WTC11 (cell line): ENCODE results near the gene NALCN. TPM values are rescaled to one million over a fixed set of nuclear protein-coding genes. Genes with fewer than 3 reads are reported as not detected.

Experiments used
- ATAC-seq: fragments of 200-7000 bp; cut with Tn5 transposase; 2 replicates; pipeline ENCODE4 v1.10.0; 2021; ENCODE audit warnings: mild to moderate bottlenecking, moderate library complexity
- CTCF ChIA-PET: fragments of 300-600 bp; sonication (Branson Sonifier 250); formaldehyde crosslinking; loops from one replicate; lab custom pipeline; 2021; ENCODE audit warnings: antibody characterized with exemption; lab: Charles Lee
- POLR2A ChIA-PET: fragments of 350-600 bp; sonication (Branson Sonifier 250); formaldehyde crosslinking; loops from one replicate; lab custom pipeline; 2021; ENCODE audit warnings: antibody characterized with exemption; lab: Charles Lee
- DNase-seq: peaks from one replicate; pipeline ENCODE4 v3.0.0; 2021; ENCODE audit warnings: low spot score
- H3K27ac Mint-ChIP-seq: 2 replicates; pipeline ENCODE4 v1.8.0; 2021; ENCODE audit warnings: mixed read lengths
- H3K27me3 Mint-ChIP-seq: 2 replicates; pipeline ENCODE4 v1.8.0; 2021; ENCODE audit warnings: low read depth, mild to moderate bottlenecking, moderate library complexity, mixed read lengths
- H3K36me3 Mint-ChIP-seq: 2 replicates; pipeline ENCODE4 v1.8.0; 2021; ENCODE audit warnings: mixed read lengths
- H3K4me1 Mint-ChIP-seq: 2 replicates; pipeline ENCODE4 v1.8.0; 2022; ENCODE audit warnings: mixed read lengths
- H3K4me3 Mint-ChIP-seq: 2 replicates; pipeline ENCODE4 v1.8.0; 2021; ENCODE audit warnings: mild to moderate bottlenecking, moderate library complexity, mixed read lengths
- H3K9me3 Mint-ChIP-seq: 2 replicates; pipeline ENCODE4 v1.8.0; 2021; ENCODE audit warnings: mixed read lengths
- CBFB ChIP-seq: sonication (generic); formaldehyde crosslinking; IDR thresholded peaks from 2 replicates; pipeline ENCODE4 v1.8.1; 2022; ENCODE audit warnings: mild to moderate bottlenecking, low read depth, missing genetic modification reagents
- CREB1 ChIP-seq: sonication (generic); formaldehyde crosslinking; IDR thresholded peaks from 2 replicates; pipeline ENCODE4 v1.8.0; 2023; ENCODE audit warnings: mild to moderate bottlenecking, missing genetic modification reagents
- CTCF ChIP-seq: fragments of 200-600 bp; IDR thresholded peaks from 2 replicates; pipeline ENCODE4 v1.8.0; 2022; ENCODE audit warnings: antibody characterized with exemption
- FOXK1 ChIP-seq: sonication (generic); formaldehyde crosslinking; IDR thresholded peaks from 2 replicates; pipeline ENCODE4 v1.8.0; 2022; ENCODE audit warnings: mild to moderate bottlenecking, moderate library complexity, missing genetic modification reagents
- GABPB1 ChIP-seq: sonication (generic); formaldehyde crosslinking; IDR thresholded peaks from 2 replicates; pipeline ENCODE4 v1.8.1; 2023; ENCODE audit warnings: mild to moderate bottlenecking, missing genetic modification reagents
- HMGA2 ChIP-seq: fragments of 250-450 bp; sonication (Bioruptor Pico); IDR thresholded peaks from 2 replicates; pipeline ENCODE4 v1.4.0; 2021; ENCODE audit warnings: mild to moderate bottlenecking, moderate library complexity
- MAX ChIP-seq: sonication (generic); formaldehyde crosslinking; IDR thresholded peaks from 2 replicates; pipeline ENCODE4 v1.8.0; 2022; ENCODE audit warnings: mild to moderate bottlenecking, missing genetic modification reagents
- NFATC4 ChIP-seq: fragments of 250-450 bp; sonication (Bioruptor Pico); IDR thresholded peaks from 2 replicates; pipeline ENCODE4 v1.9.0; 2021; ENCODE audit warnings: mild to moderate bottlenecking
- NFYB ChIP-seq: sonication (generic); formaldehyde crosslinking; conservative IDR thresholded peaks from 2 replicates; pipeline ENCODE4 v1.8.0; 2022; ENCODE audit warnings: low read depth, missing genetic modification reagents
- NR2C2 ChIP-seq: sonication (generic); formaldehyde crosslinking; IDR thresholded peaks from 2 replicates; pipeline ENCODE4 v1.8.0; 2022; ENCODE audit warnings: mild to moderate bottlenecking, missing genetic modification reagents
- OVOL2 ChIP-seq: fragments of 250-450 bp; sonication (Bioruptor Pico); IDR thresholded peaks from 2 replicates; pipeline ENCODE4 v1.9.0; 2021; ENCODE audit warnings: mild to moderate bottlenecking, borderline replicate concordance
- RORB ChIP-seq: fragments of 250-450 bp; sonication (Bioruptor Pico); IDR thresholded peaks from 2 replicates; pipeline ENCODE4 v1.9.0; 2021; ENCODE audit warnings: mild to moderate bottlenecking
- STAT6 ChIP-seq: sonication (generic); formaldehyde crosslinking; conservative IDR thresholded peaks from 2 replicates; pipeline ENCODE4 v1.8.1; 2023; ENCODE audit warnings: mild to moderate bottlenecking, low read depth, missing genetic modification reagents, moderate library complexity
- ZBTB21 ChIP-seq: sonication (generic); formaldehyde crosslinking; IDR thresholded peaks from 2 replicates; pipeline ENCODE4 v1.8.1; 2023; ENCODE audit warnings: mild to moderate bottlenecking, missing genetic modification reagents, borderline replicate concordance
- ZNF121 ChIP-seq: sonication (generic); formaldehyde crosslinking; IDR thresholded peaks from 2 replicates; pipeline ENCODE4 v1.8.0; 2023; ENCODE audit warnings: missing genetic modification reagents
- total RNA-seq: library from RNA; stranded (reverse); gene quantifications from 3 replicates; pipeline ENCODE4 v1.2.3, GENCODE V29; 2021
- TF ChIP-seq, protein P1 (sequence below): sonication (generic); formaldehyde crosslinking; IDR thresholded peaks from 2 replicates; pipeline ENCODE4 v1.8.1; 2022; ENCODE audit warnings: mild to moderate bottlenecking, missing genetic modification reagents, moderate library complexity, borderline replicate concordance
- TF ChIP-seq, protein P2 (sequence below): fragments of 250-450 bp; sonication (Bioruptor Pico); IDR thresholded peaks from 2 replicates; pipeline ENCODE4 v1.8.0; 2021; ENCODE audit warnings: mild to moderate bottlenecking
- TF ChIP-seq, protein P3 (sequence below): sonication (generic); formaldehyde crosslinking; IDR thresholded peaks from 2 replicates; pipeline ENCODE4 v1.8.1; 2023; ENCODE audit warnings: mild to moderate bottlenecking, missing genetic modification reagents, moderate library complexity

NALCN gene
- total RNA-seq, 1 experiment from 2014 or later, result 0.33 TPM

- POLR2A ChIA-PET, result no interaction called here
- no peak for TF ChIP-seq CTCF
- TF ChIP-seq ZBTB21 (CRISPR knock-in tag), result no peak
- TF ChIP-seq, protein P1, sequence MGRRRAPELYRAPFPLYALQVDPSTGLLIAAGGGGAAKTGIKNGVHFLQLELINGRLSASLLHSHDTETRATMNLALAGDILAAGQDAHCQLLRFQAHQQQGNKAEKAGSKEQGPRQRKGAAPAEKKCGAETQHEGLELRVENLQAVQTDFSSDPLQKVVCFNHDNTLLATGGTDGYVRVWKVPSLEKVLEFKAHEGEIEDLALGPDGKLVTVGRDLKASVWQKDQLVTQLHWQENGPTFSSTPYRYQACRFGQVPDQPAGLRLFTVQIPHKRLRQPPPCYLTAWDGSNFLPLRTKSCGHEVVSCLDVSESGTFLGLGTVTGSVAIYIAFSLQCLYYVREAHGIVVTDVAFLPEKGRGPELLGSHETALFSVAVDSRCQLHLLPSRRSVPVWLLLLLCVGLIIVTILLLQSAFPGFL (CRISPR knock-in tag), result no peak
- no peak for TF ChIP-seq NR2C2 (CRISPR knock-in tag)
- TF ChIP-seq ZNF121 (CRISPR knock-in tag), result no peak
- no peak for TF ChIP-seq CBFB (CRISPR knock-in tag)
- ATAC-seq (no peak), DNase-seq (no peak)
- CTCF ChIA-PET, result no interaction called here
- H3K36me3 Mint-ChIP-seq, result peaks cover 6% of the 10 kb centered on the region; the same call in 1 of the 2 replicates
- H3K4me3 Mint-ChIP-seq, result no peak overlapping the region
- peaks cover 11% of the 10 kb centered on the region for H3K9me3 Mint-ChIP-seq
- no peak overlapping the region for H3K27ac Mint-ChIP-seq
- H3K27me3 Mint-ChIP-seq, result no peaks in the 10 kb centered on the region
- peaks cover 8% of the 10 kb centered on the region; the same call in 1 of the 2 replicates for H3K4me1 Mint-ChIP-seq
Measured at GRCh38 chr13:101457176-101457575, 40.9 kb upstream of the NALCN start.

DNA sequence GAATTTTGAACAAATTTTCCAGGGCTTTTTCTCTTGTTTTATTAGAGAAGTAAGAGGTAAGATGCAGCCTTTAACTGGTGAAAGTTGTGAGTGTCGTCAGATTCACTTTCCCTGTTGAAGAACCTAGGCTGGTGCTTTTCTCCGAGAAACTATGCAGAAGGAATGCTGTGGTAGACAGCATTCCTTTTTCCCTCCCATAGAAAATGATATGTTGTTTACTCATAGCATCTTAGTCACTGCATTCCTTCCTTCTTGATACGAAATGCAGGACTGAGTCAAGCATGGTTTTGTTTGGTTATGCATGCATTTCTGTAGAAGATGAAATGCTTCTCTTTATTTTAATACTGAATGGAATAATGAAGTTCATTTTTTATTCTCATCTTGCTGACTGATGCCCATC is 39.6 kb upstream of the NALCN start:
- TF ChIP-seq GABPB1 (CRISPR knock-in tag) (no peak), NFYB (no peak), FOXK1 (CRISPR knock-in tag) (no peak), NFATC4 (no peak), CREB1 (CRISPR knock-in tag) (no peak), OVOL2 (no peak), STAT6 (CRISPR knock-in tag) (no peak), RORB (CRISPR knock-in tag) (no peak), ZBTB21 (CRISPR knock-in tag) (no peak), HMGA2 (CRISPR knock-in tag) (no peak), MAX (CRISPR knock-in tag) (no peak)
- TF ChIP-seq, protein P2, sequence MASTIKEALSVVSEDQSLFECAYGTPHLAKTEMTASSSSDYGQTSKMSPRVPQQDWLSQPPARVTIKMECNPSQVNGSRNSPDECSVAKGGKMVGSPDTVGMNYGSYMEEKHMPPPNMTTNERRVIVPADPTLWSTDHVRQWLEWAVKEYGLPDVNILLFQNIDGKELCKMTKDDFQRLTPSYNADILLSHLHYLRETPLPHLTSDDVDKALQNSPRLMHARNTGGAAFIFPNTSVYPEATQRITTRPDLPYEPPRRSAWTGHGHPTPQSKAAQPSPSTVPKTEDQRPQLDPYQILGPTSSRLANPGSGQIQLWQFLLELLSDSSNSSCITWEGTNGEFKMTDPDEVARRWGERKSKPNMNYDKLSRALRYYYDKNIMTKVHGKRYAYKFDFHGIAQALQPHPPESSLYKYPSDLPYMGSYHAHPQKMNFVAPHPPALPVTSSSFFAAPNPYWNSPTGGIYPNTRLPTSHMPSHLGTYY (CRISPR knock-in tag), result no peak
- TF ChIP-seq, protein P3, sequence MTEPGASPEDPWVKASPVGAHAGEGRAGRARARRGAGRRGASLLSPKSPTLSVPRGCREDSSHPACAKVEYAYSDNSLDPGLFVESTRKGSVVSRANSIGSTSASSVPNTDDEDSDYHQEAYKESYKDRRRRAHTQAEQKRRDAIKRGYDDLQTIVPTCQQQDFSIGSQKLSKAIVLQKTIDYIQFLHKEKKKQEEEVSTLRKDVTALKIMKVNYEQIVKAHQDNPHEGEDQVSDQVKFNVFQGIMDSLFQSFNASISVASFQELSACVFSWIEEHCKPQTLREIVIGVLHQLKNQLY (CRISPR knock-in tag), result no peak
- TF ChIP-seq, protein P1 (CRISPR knock-in tag), result no peak
- DNase-seq (no peak), ATAC-seq (no peak)
- no peak overlapping the region for H3K27ac Mint-ChIP-seq
- H3K27me3 Mint-ChIP-seq, result no peaks in the 10 kb centered on the region
- no peak overlapping the region for H3K4me3 Mint-ChIP-seq
- H3K4me1 Mint-ChIP-seq, result peaks cover 16% of the 10 kb centered on the region
- CTCF ChIA-PET, result no interaction called here
- POLR2A ChIA-PET, result no interaction called here
- peaks cover 11% of the 10 kb centered on the region for H3K9me3 Mint-ChIP-seq
- H3K36me3 Mint-ChIP-seq, result peaks cover 6% of the 10 kb centered on the region; the same call in 1 of the 2 replicates
